ENCODE data around the gene SEMA6A. TPM values are rescaled to one million over a fixed set of nuclear protein-coding genes. Genes with fewer than 3 reads are reported as not detected.

SEMA6A gene
- total RNA-seq, 4 donors from 2014 or later = 12.6 to 41.6 (median 15.7) TPM

GRCh38 chr5:116605310-116606070 lies 30.9 kb upstream of the SEMA6A start:
- TF ChIP-seq CTCF (IDR thresholded peaks at IDR 0.05; ENCODE audit: low read depth) = no peak

GRCh38 chr5:116604805-116605204 lies 30.2 kb upstream of the SEMA6A start:
- no peak for TF ChIP-seq CTCF (IDR thresholded peaks at IDR 0.05; ENCODE audit: low read depth)

GRCh38 chr5:116600876-116601275 lies 26.3 kb upstream of the SEMA6A start:
- no peak for TF ChIP-seq CTCF (IDR thresholded peaks at IDR 0.05; ENCODE audit: low read depth)

GRCh38 chr5:116598911-116599310 lies 24.3 kb upstream of the SEMA6A start:
- TF ChIP-seq CTCF (IDR thresholded peaks at IDR 0.05; ENCODE audit: low read depth) = no peak

- no peak for TF ChIP-seq CTCF (IDR thresholded peaks at IDR 0.05; ENCODE audit: low read depth)
These were observed 20.9 kb upstream of the SEMA6A start for GRCh38 chr5:116595498-116595897.

DNA sequence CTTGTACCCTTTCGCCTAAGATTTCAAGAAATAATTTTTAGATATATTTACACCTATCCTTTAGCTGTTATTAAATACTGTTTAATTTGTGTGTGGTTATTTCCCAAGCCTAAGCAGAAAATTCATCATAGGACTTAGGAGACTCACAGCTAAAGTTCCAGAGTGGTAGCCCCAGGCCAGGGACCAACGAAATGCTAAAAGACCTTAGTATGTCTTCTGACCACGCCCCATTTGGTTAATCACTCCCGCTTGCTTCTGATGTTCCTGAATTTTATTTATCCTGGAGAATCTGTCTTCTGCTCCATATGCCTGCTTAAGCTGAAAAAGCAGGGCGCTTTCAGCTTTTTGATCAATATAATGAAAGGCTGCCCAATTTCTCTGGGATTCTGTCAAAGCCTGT lies 18.7 kb upstream of the SEMA6A start:
- TF ChIP-seq CTCF (IDR thresholded peaks at IDR 0.05; ENCODE audit: low read depth) = no peak

GRCh38 chr5:116585227-116585626 lies 10.6 kb upstream of the SEMA6A start:
- no peak for TF ChIP-seq CTCF (IDR thresholded peaks at IDR 0.05; ENCODE audit: low read depth)

All from subcutaneous adipose tissue (tissue), 4 donors.